Smooth muscle cell (in vitro differentiated cells): ENCODE measurements around the gene MGLL. TPM values are rescaled to one million over a fixed set of nuclear protein-coding genes. Genes with fewer than 3 reads are reported as not detected.

Source experiments
- DNase-seq: peaks from one replicate; lab custom pipeline; 2025; ENCODE audit not compliant: unreplicated experiment; lab: John Stamatoyannopoulos, UW
- H2AFZ ChIP-seq: fragments of 200-600 bp; sonication (generic); 2 replicates; pipeline ENCODE4 v1.6.0; 2016; ENCODE audit warnings: antibody characterized with exemption, low read depth, mild to moderate bottlenecking
- H3F3A ChIP-seq: fragments of 200-600 bp; sonication (generic); 2 replicates; pipeline ENCODE4 v1.6.0; 2017; ENCODE audit warnings: antibody characterized with exemption, low read depth
- H3K27ac ChIP-seq: fragments of 200-600 bp; sonication (generic); 2 replicates; pipeline ENCODE4 v1.5.1; 2016; ENCODE audit warnings: low read depth, mild to moderate bottlenecking
- H3K27me3 ChIP-seq: fragments of 200-600 bp; sonication (generic); 2 replicates; pipeline ENCODE4 v1.6.1; 2016; ENCODE audit warnings: low read depth, mild to moderate bottlenecking
- H3K36me3 ChIP-seq: fragments of 200-600 bp; sonication (generic); 2 replicates; pipeline ENCODE4 v1.5.1; 2016; ENCODE audit warnings: low read depth
- H3K4me1 ChIP-seq: fragments of 200-600 bp; sonication (generic); 2 replicates; pipeline ENCODE4 v1.5.1; 2016; ENCODE audit warnings: low read depth
- H3K4me2 ChIP-seq: fragments of 200-600 bp; sonication (generic); 2 replicates; pipeline ENCODE4 v1.6.0; 2016; ENCODE audit warnings: mild to moderate bottlenecking
- H3K4me3 ChIP-seq: fragments of 200-600 bp; sonication (generic); 2 replicates; pipeline ENCODE4 v1.5.1; 2016; ENCODE audit warnings: mild to moderate bottlenecking
- H3K79me2 ChIP-seq: fragments of 200-600 bp; sonication (generic); 2 replicates; pipeline ENCODE4 v1.6.0; 2016; ENCODE audit warnings: low read depth, mild to moderate bottlenecking
- H3K9ac ChIP-seq: fragments of 200-600 bp; sonication (generic); 2 replicates; pipeline ENCODE4 v1.6.0; 2016; ENCODE audit warnings: low read depth
- H3K9me3 ChIP-seq: fragments of 200-600 bp; sonication (generic); replicated peaks from 2 replicates; pipeline ENCODE4 v1.5.1; 2016; ENCODE audit warnings: low read depth
- H4K20me1 ChIP-seq: fragments of 200-600 bp; sonication (generic); 2 replicates; pipeline ENCODE4 v1.6.0; 2016; ENCODE audit warnings: low read depth
- WGBS: methylation state at CpG from one replicate; pipeline ENCODE4 v1.1.7; 2016; ENCODE audit warnings: low lambda C conversion rate; 5-methylcytosine and 5-hydroxymethylcytosine counted together
- polyA plus RNA-seq: library from polyadenylated mRNA; unstranded; fragments of >200 nt; fragmentation: Nextera tagmentation; extraction: Ambion mirVana; gene quantifications from 2 replicates; pipeline ENCODE4 v1.2.1, GENCODE V29; 2016
- total RNA-seq: library from RNA; depleted of rRNA; stranded (reverse); fragments of >200 nt; gene quantifications from 2 replicates; pipeline ENCODE4 v1.2.3, GENCODE V29; 2014
- TF ChIP-seq, protein P1 (sequence below): fragments of 200-600 bp; sonication (generic); IDR thresholded peaks from 2 replicates; pipeline ENCODE4 v1.5.1; 2017; ENCODE audit warnings: borderline replicate concordance, mild to moderate bottlenecking, antibody characterized with exemption; ENCODE audit not compliant: insufficient read depth, poor library complexity, severe bottlenecking

Gene MGLL
- total and polyA plus RNA-seq, 2 experiments from 2014 or later, result 13.6 to 22.5 TPM

DNA sequence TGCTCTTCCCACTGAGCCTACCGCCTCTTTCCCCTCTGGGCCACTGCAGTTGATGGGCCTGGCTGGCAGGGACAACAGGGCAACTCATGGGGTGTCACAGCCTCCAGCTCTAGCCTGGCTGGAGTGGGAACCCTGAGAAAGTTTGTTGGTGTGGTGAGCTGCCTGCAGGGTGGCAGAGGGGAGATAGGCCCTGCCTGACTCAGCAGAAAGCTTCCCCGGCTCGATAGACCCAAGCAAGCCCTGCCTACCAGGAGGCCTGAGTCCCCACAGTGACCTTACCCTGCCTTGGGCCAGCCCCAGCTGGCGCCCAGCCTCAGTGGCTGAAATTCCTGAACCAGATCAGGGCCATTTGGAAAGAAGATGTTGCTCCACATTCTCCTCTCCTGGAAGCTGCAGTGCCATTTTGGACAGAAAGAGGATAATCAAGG lies 120.2 kb downstream of the MGLL start:
- Histone ChIP-seq H3K9me3 (no peaks in the 10 kb centered on the region), H2AFZ (no peak overlapping the region)

DNA sequence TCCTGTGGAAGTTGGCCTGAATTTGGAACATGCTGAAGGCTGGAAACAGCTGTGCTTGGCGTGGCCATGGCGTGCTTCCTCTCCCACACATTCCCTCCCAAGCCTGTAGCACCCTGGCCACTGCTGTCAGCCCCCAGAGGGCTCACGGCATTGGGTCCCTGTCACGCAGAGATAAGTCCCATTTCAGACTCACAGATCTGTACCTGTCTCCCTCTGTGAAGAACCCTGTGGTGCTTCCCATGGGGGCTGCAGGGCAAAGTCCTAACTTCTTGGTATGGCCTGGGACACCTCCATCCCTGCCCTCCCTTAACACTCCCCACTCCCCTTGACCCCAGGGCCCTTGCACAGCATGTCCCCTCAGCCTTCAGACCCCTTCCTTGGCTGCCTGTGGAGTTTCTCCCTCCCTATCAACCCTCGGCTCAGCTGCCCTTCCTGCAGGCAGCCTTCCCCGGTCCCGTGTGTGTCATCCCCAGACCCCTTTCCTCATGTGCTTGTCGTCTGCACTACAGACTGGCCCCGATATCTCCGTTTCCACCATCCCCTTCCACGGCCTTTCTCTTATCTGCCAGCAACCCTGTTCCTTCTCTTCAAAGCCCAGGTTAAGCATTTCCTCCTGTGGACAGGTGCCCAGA lies 120.9 kb downstream of the MGLL start:
- 86% methylated on average over 11 of the region's 11 CpGs for WGBS
- Histone ChIP-seq H4K20me1 (no peaks in the 10 kb centered on the region), H3K4me1 (peaks cover 6% of the 10 kb centered on the region), H3K79me2 (no peaks in the 10 kb centered on the region), H3K36me3 (no peaks in the 10 kb centered on the region), H3K27me3 (no peaks in the 10 kb centered on the region), H2AFZ (no peak overlapping the region), H3K27ac (no peak overlapping the region), H3K9me3 (no peaks in the 10 kb centered on the region), H3K4me2 (no peak overlapping the region), H3F3A (peaks cover 3% of the 10 kb centered on the region), H3K4me3 (no peak overlapping the region), H3K9ac (no peak overlapping the region)
- DNase-seq, result no peak
- TF ChIP-seq, protein P1, sequence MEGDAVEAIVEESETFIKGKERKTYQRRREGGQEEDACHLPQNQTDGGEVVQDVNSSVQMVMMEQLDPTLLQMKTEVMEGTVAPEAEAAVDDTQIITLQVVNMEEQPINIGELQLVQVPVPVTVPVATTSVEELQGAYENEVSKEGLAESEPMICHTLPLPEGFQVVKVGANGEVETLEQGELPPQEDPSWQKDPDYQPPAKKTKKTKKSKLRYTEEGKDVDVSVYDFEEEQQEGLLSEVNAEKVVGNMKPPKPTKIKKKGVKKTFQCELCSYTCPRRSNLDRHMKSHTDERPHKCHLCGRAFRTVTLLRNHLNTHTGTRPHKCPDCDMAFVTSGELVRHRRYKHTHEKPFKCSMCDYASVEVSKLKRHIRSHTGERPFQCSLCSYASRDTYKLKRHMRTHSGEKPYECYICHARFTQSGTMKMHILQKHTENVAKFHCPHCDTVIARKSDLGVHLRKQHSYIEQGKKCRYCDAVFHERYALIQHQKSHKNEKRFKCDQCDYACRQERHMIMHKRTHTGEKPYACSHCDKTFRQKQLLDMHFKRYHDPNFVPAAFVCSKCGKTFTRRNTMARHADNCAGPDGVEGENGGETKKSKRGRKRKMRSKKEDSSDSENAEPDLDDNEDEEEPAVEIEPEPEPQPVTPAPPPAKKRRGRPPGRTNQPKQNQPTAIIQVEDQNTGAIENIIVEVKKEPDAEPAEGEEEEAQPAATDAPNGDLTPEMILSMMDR, result no peak

More for the DNA sequence above, 120.2 kb downstream of the MGLL start:
- Histone ChIP-seq H3K27ac (no peak overlapping the region), H3K4me2 (no peak overlapping the region), H3K36me3 (no peaks in the 10 kb centered on the region), H3K9ac (no peak overlapping the region), H3K4me3 (no peak overlapping the region), H3K79me2 (no peaks in the 10 kb centered on the region), H3F3A (no peaks in the 10 kb centered on the region), H3K27me3 (no peaks in the 10 kb centered on the region), H3K4me1 (peaks cover 6% of the 10 kb centered on the region), H4K20me1 (no peaks in the 10 kb centered on the region)
- DNase-seq, result no peak
- TF ChIP-seq, protein P1, result no peak
- 68% methylated on average over 4 of the region's 4 CpGs for WGBS

DNA sequence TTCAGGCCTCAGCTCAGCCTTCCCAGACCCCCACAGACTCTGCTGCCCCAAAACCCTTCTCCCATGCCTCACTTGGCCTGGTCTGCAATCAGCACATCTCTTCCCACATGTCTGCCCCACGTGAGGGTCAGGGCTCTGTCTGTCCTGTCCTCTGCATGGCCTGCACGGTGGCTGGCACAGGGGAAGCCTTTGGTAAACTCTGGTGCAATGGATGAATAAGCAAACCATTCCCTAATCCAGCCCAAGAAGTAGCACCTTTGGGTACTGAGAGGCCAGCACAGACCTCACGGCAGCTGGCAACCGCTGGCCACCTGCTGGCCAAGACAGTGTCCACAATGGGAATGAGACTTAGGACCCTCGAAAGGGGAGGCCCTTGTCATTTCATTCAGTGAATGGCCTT lies 121.9 kb downstream of the MGLL start:
- no peak overlapping the region for H3K27ac ChIP-seq
- H3K4me2 ChIP-seq, result no peak overlapping the region
- no peaks in the 10 kb centered on the region for H3K27me3 ChIP-seq
- H3K4me1 ChIP-seq, result peaks cover 6% of the 10 kb centered on the region
- H3K9me3 ChIP-seq, result no peaks in the 10 kb centered on the region
- 79% methylated on average over 5 of the region's 5 CpGs for WGBS
- TF ChIP-seq, protein P1, result no peak
- no peaks in the 10 kb centered on the region for H3K36me3 ChIP-seq
- no peak overlapping the region for H3K4me3 ChIP-seq
- no peaks in the 10 kb centered on the region for H4K20me1 ChIP-seq
- peaks cover 3% of the 10 kb centered on the region for H3F3A ChIP-seq
- no peak overlapping the region for H2AFZ ChIP-seq
- no peaks in the 10 kb centered on the region for H3K79me2 ChIP-seq
- no peak for DNase-seq
- H3K9ac ChIP-seq, result no peak overlapping the region
